HG02763 (cell line): ENCODE results near the gene PTPN7.
"Not testable (repeated sequence)": the region's sequence is repeated elsewhere in the genome, so short reads cannot be mapped to it uniquely, and the experiment has no call there.

Experiments used
- ATAC-seq: cut with Tn5 transposase; IDR thresholded peaks from one replicate; pipeline ENCODE4 v1.9.1; 2021; ENCODE audit warnings: mild to moderate bottlenecking, moderate library complexity; ENCODE audit not compliant: unreplicated experiment

PTPN7 gene

DNA sequence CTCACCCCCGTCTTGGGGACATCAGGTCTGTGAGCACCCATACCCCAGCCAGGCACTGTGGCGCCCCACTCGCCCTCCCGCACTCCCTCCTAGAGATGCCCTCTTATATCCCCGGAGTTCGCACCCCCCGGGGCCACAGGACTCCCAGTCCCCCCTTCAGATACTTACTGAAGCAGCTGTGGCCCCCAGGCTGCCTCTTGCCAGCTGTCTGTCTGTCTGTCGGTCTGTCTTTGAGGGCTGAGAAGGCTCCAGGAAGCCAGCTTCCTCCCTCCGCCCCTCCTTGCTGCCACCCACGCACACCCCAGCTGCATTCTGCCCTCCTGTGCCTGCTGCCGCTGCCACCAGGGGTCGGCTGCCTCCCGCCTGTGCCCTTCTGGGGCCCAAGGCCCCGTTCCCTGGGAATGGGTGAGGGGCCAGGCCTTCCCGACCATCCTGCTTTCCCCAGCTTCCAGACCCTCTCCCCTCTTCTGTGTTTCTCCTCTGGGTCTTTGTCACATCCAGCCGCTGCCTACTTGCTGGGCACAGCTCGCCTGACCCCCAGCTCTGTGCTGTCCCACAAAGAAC is at the start of gene PTPN7:
Gene PTPN7, minus strand, starts transcription at position 226 of the 564 bp plus-strand sequence. CDS start 1,200 bp downstream, outside the sequence.
- peak; percentile 48 for ATAC-seq

DNA sequence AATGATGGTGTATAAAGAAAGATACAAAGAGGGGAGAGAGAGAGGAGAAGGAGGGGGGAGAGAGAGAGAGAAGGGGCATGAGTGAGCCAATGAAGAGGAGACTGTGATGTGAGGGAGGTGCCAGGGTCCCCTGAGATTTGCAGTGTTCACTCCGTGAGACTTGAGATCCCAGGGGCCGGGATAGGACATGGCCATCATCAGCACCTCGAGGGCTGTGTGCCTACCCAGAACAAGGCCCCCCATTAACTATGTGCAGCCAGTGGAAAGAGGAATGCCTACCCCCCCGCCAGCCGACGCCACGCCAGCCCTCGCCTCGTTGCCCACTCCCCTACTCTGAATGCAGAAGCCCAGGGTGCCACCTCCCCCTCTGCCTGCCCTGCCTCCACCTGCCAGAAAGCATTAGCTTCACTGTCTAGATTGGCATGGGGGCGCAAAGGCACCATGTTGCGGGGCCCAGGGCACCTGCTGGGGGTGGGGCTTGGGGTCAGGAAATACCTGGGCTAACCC is 48.0 kb upstream of the PTPN7 start:
- no peak for ATAC-seq

- ATAC-seq = no peak
Observed at GRCh38 chr1:202207292-202207691, 46.9 kb upstream of the PTPN7 start.

DNA sequence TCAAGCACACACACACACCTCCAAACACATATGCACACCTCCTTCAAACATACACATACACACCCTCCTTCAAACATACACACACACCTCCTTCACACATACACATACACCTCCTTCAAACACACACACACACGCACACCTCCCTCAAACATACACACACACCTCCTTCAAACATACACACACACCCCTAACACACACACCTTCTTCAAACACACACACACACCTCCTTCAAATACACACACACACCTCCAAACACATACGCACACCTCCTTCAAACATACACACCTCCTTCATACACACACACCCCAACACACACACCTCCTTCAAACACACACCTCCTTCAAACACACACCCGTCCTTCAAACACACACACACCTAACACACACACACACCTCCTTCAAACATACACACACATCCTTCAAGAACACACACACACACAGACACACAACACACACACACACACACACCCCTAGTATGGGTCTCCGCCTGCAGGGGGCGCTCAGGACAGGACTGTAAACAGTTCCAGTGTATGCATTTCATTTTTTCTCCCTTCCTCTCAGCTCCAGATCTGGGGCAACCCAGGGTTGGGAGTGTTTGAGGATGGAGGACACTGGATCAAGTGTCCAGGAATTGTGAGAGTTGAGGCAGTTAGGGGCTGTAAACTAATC is 45.3 kb upstream of the PTPN7 start:
- ATAC-seq = no peak

- ATAC-seq = no peak
Observed at GRCh38 chr1:202204065-202204464, 43.7 kb upstream of the PTPN7 start.

DNA sequence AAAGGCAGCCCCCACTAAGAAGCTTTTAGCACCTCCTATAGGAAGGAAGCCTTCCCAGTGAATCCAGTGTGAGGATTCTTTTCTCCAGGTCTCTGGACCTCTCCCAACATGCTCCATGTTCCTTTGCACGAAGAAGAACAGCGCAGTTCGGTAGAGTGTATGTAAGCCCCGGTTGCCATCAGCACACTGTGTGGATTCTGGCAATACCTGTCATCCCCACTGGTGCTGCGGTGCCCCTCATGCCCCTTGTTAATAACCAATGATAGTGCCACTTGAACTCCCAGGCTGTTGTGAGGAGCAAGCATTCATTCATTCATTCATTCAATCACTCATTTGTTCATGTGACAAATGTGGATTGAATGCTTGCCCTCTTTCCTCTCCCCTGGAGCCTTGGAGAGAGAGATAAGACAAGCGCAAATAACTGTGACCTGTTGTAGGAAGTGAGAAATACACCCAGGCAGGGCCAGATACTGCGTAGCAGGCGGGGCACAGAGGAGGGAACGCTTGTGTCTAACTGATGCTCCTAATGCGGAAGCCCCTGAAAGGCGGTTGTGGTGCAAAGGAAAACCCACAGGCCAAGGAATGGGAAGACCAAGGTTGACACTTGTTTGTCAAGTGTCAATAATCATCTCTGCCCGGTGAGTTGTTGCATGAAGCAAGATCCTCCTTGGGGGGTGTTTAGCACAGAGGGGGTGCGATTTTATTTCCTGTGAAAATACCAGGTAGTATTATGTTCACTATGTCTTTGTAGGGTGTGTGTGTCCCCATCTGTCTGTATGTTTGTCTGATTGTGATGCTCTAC is 43.0 kb upstream of the PTPN7 start:
- ATAC-seq = no peak

DNA sequence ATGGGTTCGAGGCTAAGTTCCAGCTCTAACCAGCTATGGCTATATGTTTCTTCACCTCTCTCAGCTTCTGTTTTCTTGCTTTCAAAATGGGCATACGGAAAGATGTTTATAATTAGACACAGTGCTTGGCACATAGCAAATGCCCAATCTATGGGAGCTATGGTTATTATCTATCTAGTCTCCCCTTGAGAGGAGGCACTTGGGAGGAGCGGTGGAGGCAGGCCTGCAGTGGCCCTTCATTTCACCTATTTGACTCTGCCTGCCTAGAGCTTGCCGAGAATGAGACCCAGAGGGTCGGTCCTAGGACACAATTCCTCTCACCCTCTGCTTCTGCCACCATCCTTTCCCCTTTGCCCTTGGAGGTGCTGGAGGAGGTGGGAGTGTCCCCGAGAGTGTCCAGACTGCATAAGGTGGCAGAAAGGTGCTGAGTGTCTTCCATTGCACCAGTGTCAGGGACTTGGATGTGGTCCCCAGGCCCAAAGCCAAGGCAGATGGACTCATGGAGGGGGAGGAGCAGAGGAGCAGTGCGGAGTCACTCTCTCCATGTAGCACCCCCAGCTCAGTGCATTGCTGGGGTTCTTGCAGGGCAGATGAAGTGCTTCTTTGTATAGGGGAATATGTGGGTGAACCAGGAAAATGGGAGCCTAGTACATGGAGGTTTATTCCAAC is 42.2 kb upstream of the PTPN7 start:
- ATAC-seq = no peak

DNA sequence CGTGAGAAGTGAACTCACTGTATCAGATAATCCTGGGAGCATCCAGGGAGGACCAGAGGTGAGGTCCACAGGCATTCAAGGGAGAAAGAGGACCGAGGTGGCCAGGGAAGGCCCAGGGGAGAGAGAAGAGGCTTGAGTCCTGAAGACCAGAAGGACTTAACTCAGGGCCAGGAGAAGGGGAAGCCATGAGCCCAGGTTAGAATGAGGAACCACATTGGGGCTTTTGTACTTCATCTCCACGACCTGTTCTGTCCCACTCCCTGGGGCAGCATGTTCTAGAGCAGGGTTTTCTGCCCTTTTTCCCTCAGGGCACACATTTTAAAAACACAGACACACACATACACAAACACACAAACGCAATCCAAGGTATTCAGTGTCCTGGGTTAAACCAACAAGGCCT is 41.6 kb upstream of the PTPN7 start:
- no peak for ATAC-seq

DNA sequence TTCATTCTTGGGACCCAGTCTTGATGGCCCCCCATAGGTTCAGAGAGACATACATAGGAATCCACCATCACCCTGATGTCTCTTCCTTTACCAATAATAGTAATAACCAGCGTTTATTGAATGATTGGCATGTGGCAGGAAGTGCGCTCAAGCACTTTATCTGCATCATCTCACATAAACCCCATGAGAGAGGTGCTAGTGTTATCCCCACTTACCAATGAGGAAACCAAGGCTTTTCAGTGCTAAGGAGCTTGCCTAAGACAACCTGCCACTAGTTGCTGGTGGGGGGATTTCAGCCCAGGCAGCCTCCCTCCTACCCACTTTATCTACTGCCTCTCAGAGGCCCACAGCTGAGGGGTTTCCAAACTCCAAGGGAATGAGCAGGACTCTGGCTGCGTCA is 40.9 kb upstream of the PTPN7 start:
- ATAC-seq = no peak

GRCh38 chr1:202200669-202201068 is 40.3 kb upstream of the PTPN7 start:
- no peak for ATAC-seq

- ATAC-seq = no peak
Observed at GRCh38 chr1:202200112-202200548, 39.7 kb upstream of the PTPN7 start.

- no peak for ATAC-seq
Observed at GRCh38 chr1:202199040-202199889, 38.9 kb upstream of the PTPN7 start.

DNA sequence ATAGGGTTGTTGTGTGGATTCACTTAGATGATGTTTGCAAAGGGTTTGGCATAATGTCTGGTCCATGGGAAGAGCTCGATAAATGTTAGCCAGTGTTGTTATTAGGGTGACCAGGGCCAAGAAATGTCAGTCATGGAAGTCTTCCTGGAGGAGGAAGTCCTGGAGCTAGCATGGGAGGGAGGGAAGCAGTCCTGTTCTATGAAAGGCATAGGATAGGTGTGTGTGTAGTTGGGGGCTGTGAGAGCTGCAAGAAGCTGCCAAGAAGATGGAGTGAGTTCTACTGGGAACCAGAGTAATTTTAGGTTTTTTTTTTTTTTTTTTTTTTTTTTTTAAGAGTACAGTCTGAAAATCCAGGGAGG is 37.9 kb upstream of the PTPN7 start:
- no peak for ATAC-seq

GRCh38 chr1:202197653-202198365 is 37.4 kb upstream of the PTPN7 start:
- ATAC-seq = no peak

DNA sequence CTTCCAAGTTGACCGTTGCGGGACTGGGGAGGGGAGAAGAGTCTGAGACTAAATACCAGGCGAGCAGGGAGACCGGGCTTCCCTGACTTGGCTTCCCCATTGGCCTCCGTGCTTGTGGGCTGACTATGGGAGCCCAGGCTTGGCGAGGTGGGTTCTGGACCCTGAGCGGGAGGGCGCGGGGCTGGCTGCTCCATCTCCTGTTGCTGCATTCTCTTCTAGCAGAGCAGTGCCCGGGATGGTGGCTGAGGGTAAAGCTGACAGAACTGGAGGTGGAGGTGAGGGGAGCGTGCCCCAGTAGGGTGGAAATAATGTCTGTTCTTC is 33.9 kb upstream of the PTPN7 start:
- ATAC-seq = no peak

GRCh38 chr1:202193614-202194327 is 33.4 kb upstream of the PTPN7 start, which contains the start of gene LGR6:
TSS of gene LGR6 (plus strand) at chr1:202193799. CDS start at chr1:202193990, 191 bp downstream.
- no peak for ATAC-seq

GRCh38 chr1:202192770-202193613 is 32.6 kb upstream of the PTPN7 start:
- no peak for ATAC-seq

DNA sequence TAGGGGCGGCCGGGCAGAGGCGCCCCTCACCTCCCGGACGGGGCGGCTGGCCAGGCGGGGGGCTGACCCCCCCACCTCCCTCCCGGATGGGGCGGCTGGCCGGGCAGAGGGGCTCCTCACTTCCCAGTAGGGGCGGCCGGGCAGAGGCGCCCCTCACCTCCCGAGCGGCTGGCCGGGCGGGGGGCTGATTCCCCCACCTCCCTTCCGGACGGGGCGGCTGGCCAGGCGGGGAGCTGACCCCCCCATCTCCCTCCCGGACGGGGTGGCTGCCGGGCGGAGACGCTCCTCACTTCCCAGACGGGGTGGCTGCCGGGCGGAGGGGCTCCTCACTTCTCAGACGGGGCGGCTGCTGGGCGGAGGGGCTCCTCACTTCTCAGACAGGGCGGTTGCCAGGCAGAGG is 31.0 kb upstream of the PTPN7 start:
- ATAC-seq = not testable (repeated sequence)
